HG03565 (cell line): ENCODE results near the gene ZNF140.
A peak's percentile ranks its signal among the peaks of the same experiment; 100 is the strongest.

Experiments used
- ATAC-seq: cut with Tn5 transposase; IDR thresholded peaks from one replicate; pipeline ENCODE4 v1.9.1; 2021; ENCODE audit warnings: mild to moderate bottlenecking, moderate library complexity; ENCODE audit not compliant: unreplicated experiment

The ZNF140 gene

DNA sequence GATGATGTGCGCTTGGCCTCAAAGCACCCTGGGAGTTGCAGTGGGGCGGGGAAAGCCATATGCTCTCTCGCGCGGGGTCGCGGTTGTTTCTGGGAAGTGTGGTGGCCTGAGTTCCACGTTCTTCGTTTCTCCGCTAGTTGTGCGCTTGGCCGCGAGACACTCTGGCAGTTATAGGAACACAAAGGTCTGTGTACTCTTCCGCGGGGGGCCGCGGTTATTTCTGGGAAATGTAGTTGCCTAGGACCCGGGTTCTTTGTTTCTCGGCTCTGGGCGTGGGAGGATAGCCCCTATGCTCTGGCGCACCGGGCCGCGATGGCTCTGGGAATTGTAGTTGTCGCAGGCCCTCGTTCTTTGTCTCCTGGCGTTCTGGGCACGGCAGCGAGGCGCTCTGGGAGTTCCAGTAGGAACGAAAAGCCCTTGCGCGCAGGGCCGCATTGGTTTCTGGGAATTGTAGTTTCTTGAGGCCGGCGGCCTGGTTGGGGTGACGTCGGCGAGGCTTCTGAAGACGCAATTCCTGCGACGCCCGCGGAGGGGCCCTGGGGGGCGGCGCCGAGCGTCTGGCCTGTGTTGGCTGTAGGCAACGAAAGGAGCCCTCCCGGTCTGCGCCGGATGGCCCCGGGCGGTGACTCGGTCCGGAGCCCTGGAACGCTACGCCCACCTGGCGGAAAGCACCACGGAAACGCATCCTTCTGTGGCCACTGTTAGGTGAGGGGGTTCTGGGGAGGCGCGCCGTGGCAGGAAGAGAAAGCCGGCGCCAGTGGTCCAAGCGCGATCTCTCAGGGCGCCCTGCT lies at the start of gene ZNF140:
Gene ZNF140 (plus strand): TSS at position 556 of the 791 bp plus-strand sequence. CDS start 398 bp downstream, outside the sequence.
- ATAC-seq, result peak; percentile 60

DNA sequence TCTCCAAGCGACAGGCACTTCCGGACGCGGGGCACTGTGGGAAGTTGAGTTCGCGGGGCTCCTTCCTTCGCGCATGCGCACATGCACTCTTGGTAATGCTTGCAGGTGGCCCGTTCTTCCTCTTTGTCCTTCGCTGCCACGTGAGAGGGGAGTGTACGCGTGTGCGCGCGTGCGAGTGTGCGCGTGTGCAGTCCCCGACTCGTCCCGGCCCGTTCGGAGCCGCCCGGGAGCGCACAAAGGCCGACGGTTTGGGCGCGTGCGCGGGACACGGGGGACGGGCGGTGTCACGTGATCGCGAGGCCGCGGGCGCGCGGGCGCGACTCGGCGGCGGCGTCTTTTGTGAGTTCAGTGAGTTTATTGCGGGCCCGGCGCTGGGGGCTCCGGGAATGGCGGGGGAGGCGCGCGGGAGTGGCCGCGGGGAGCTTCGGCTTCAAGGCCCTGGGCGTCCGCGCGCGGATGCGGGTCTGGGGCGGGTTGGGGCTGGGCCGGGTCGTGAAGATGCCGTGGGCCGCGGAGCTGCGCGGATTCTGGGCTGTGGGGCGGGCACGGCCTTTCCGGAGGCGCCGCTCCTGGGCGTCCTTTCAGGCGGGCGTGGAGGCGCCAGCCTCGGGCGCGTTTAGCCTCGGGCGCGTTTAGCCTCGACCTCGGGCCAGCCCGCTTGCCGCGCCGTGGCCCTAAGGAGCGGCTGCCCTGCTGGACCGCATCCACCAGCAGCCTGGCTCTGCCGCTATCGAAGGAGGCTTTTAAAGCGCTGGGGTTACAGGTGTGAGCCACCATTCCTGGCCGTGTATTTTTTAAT lies 43.3 kb upstream of the ZNF140 start, which contains the start of gene ZNF84:
Gene ZNF84 (plus strand): TSS at position 303 of the 799 bp plus-strand sequence. CDS start 3,959 bp downstream, outside the sequence.
- ATAC-seq, result peak; percentile 82

DNA sequence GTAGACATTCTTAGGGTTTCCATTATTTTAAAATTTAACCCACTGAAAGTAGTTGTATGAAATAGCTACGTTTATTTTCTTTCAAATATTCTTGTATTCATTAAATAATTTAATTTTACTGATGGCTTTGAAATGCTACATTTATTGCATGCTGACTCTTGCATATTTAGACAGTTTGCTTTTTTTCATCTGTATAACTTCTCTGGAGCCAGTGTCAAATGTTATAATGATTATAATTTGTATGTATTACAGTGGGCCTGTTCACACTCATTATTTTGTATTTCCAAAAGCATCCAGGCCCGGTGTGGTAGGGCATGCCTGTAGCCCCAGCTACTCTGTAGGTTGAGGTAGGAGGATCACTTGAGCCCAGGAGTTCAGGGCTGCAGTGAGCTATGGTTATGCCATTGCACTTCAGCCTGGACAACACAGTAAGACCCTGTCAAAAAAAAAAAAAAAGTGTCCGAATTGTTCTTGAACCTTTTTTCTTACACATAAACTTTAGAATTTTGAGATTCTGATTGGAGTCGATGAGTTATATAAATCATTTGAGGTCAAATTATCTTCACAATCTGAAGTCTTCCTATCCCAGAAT lies 42.5 kb upstream of the ZNF140 start:
- no peak for ATAC-seq

DNA sequence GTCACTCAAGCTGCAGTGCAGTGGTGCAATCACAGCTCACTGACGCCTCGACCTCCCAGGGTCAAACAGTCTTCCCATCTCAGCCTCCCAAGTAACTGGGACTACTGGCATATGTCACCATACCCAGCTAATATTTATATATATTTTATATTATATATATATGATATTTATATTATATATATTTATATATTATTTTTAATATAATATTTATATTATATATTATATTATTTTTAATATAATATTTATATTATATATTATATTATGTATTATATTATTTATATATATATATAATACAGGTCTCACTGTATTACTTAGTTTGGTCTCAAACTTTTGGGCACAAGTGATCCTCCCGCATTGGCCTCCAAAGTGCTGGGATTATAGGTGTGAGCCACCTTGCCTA lies 34.0 kb upstream of the ZNF140 start:
- ATAC-seq, result no peak

DNA sequence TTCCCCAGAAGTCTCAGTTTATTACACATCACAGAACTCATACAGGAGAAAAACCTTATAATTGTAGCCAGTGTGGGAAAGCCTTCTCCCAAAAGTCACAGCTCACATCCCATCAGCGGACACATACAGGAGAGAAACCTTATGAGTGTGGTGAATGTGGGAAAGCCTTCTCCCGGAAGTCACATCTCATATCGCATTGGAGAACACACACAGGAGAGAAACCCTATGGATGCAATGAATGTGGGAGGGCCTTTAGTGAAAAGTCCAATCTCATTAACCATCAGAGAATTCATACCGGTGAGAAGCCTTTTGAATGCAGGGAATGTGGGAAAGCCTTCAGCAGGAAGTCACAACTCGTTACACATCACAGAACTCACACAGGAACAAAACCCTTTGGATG lies 23.3 kb upstream of the ZNF140 start:
- ATAC-seq, result no peak

DNA sequence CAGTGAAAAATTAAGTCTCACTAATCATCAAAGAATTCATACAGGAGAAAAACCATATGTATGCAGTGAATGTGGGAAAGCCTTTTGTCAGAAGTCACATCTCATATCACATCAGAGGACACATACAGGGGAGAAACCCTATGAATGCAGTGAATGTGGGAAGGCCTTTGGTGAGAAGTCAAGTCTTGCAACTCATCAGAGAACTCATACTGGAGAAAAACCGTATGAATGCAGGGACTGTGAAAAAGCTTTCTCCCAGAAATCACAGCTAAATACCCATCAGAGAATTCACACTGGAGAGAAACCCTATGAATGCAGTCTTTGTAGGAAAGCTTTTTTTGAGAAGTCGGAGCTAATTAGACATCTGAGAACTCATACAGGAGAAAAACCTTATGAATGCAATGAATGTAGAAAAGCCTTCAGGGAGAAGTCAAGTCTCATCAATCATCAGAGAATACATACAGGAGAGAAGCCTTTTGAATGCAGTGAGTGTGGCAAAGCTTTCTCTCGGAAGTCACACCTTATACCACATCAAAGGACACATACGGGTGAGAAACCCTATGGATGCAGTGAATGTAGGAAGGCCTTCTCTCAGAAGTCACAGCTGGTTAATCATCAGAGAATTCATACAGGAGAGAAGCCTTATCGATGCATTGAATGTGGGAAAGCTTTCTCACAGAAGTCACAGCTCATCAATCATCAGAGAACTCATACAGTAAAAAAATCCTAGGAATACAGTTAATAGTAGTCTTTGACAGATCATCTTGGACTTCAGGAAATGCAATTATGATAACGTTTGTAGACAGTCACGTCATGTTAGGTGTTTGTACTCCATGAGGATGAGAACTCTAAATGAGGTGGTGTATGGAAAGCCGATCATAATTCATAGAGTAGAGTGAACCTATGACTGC lies 22.3 kb upstream of the ZNF140 start:
- no peak for ATAC-seq

DNA sequence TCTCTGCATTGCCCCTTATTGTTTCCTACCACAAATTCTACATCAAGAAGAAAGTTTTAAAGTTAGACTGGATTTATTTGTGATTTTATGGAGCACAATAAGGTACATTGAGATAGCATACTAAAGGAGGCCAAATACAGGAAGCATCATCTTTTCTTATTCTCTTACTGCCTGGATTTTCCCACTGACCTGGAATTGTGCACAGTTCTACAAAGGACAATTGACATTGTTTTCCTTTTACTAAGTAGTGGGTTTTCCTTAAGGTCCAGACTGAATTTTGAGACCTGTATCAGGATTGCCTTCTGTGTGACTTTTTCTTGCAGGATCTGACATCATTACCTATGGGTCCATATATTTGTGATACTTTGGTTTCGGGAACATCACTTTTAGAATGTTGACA lies 18.8 kb upstream of the ZNF140 start:
- no peak for ATAC-seq

DNA sequence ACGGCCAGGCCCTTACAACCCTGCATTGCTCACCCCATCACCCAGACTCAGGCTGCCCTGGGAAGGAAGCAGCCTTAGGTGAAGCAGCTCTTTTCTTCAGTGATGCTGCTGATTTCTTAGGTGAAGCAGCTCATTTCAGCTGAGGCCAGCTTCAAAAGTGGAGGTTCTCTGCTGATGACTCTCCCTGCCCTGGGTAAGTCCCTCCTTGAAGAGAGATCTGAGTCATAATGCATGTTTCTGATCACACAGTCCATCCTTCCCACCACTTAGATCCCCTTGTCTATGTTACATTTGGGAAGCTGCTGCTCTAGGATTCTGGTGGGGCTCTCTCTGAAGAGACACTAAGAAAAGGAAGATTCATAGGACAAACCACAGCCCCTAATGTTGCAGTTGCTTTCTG lies 17.2 kb upstream of the ZNF140 start:
- ATAC-seq, result no peak

DNA sequence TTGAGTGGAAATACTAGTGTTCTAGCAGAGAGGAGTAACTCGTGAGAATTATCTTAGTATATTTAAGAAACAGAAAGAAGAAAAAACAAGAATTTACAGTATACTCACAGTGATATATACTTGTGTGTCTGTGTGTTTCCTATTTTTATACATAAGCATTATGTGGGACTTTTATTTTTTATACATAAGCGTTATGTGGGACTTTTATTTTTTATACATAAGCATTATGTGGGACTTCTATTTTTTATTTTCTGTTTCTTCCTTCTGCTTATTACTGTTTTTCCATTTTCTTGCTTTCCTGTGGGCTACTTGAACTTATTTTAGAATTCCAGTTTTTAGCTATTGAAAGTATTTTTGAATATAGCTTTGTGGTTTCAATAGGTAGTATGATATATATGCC lies 6.9 kb upstream of the ZNF140 start:
- no peak for ATAC-seq

DNA sequence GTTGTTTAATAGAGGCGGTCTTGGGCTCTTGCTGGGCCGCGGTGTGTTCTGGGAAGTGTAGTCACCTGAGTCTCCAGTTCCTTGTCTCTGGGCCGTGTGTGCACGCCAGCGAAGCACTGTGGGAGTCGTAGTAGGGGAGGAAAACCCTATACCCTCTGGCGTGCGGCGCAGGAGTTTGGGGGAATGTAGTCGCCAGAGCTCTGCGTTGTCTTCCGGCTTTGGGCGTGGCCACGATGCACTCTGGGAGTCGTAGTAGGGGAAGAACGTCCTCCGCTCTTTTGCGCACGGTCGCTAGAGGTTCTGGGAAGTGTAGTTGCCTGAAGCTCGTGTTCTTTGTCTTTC lies 726 bp upstream of the ZNF140 start:
- peak; percentile 61 for ATAC-seq

DNA sequence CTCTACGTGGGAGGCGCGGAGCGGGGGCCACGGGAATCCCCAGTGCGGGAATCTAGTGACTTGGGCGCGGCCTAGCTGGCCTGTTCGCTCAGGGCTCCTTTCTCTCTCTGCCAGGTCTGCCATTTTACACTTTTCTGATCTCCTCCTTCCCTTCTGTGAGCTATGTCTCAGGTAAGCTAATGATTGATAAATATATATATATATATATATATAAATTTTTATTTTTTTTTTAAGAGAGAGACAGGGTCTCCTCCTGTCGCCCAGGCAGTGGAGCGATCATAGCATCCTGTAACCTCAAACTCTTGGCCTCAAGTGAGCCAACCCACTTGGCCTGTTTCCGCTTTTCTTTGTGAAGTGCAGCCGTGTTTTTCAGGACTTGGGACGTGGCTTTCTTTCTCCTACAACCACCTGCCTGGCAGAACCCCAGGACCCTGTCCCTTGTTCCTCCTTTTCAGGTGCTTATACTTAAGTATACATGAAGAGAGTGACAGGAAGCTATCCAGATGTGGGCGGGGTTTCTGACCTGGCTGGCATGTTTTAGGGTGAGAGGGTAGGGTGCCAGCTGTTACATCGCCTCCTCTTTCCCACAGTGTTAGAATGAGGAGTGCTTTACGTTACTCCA lies 547 bp downstream of the ZNF140 start:
- no peak for ATAC-seq

DNA sequence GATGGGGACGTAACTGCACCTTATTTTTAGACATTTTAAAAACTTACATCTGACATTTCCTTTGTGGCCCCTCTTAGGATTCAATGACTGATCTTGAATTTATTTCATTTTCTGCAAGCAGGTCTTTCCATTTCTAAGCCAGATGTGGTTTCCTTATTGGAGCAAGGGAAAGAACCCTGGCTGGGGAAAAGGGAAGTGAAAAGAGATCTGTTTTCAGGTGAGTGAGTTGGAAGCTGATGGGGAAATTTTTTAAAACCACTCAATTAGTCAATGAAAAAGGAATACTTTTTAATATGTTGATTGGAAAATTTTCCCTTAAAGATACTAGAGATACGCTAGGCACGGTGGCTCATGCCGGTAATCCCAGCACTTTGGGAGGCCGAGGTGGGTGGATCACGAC lies 2.6 kb downstream of the ZNF140 start:
- ATAC-seq, result no peak

DNA sequence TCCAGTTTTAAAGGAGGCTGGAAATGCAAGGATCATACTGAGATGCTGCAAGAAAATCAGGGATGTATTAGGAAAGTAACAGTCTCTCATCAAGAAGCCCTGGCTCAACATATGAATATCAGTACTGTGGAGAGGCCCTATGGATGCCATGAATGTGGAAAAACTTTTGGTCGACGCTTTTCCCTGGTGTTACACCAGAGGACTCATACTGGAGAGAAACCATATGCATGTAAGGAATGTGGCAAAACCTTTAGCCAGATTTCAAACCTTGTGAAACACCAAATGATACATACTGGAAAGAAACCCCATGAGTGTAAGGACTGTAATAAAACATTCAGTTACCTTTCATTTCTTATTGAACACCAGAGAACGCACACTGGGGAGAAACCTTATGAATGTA lies 24.9 kb downstream of the ZNF140 start:
- ATAC-seq, result no peak

DNA sequence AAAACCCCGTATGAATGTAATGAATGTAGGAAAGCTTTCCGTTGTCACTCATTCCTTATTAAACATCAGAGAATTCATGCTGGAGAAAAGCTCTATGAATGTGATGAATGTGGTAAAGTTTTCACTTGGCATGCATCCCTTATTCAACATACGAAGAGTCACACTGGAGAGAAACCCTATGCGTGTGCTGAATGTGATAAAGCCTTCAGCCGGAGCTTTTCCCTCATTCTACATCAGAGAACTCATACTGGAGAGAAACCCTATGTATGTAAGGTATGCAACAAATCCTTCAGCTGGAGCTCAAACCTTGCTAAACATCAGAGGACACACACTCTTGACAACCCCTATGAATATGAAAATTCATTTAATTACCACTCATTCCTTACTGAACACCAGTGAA lies 25.5 kb downstream of the ZNF140 start:
- ATAC-seq, result no peak

DNA sequence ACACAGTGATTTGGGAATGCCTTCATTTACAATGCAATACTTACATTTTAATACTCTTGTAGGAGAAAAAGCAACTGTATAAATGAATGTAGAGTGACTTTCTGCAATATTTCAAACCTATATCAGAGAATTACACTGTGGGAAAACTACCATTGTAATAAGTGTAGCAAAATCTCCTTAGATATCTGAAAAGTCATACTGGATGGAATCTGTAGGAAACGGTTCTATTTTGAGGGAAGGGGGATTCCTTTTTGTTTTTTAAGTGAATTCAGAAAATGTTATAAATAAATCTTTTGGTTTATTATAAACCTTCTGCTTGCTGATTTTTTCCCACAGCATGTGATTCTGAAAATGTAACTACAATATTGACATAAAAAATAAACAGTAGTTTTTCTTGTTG lies 26.4 kb downstream of the ZNF140 start:
- ATAC-seq, result no peak

DNA sequence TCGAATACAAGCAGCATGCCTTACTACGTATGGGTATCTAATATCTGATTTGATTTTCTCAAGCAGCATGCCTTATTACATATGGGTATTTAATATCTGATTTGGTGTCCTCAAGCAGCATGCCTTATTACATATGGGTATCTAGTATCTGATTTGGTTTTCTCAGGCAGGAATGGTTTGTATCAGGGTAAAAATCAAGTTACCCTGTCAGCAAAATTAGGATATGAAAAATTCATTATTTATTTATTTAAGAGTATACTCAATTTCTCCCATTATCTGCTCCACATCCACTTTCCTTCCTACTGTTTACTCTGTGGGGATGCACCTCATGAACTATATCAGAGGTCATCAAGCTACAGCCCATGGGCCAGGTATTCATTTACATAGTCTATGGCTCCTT lies 27.4 kb downstream of the ZNF140 start:
- ATAC-seq, result no peak

DNA sequence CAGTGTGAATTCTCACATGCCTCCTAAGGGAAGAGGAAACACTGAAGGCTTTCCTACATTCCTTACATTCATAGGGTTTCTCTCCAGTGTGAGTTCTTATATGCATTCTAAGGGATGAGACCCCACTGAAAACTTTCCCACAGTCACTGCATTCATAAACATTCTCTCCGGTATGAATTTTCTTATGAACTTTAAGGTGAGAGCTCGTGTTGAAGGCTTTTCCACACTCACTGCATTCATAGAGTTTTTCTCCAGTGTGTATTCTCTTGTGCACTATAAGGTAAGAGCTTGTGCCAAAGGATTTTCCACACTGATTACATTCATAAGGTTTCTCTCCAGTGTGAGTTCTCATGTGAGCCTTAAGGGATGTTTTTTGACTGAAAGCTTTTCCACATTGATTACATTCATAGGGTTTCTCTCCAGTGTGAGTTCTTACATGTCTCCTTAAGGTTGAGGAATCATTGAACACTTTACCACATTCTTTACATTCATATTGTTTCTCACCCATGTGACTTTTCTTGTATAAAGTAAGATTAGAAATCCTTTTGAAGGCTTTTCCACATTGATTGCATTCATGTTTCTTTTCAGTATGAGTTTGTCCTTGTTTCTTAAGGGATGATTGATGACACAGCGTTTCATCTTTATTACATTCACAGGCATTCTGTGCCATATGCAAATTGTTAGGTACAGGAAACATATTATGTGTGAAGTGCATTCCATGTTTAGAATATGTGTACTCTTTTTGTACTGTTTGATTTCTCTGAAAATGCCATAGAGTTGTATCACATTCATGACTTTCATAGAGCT lies 39.9 kb downstream of the ZNF140 start:
- ATAC-seq, result no peak

DNA sequence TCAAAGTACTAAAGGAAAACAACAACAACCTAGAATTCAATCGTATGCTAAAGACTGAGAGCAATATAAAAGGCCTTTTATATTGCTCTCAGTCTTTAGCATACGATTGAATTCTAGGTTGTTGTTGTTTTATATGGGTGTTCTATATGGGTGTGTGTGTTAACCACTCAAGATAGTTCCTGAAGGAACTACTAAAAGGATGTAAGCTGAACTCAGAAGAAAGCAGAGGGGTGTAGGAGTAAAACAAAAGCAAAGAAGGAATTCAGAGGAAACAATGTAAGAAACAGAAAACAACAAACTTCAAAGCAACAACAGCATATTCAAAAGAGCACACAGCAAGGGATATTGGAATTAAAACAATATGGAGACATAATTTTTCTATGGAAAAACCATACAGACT lies 44.0 kb downstream of the ZNF140 start:
- no peak for ATAC-seq

DNA sequence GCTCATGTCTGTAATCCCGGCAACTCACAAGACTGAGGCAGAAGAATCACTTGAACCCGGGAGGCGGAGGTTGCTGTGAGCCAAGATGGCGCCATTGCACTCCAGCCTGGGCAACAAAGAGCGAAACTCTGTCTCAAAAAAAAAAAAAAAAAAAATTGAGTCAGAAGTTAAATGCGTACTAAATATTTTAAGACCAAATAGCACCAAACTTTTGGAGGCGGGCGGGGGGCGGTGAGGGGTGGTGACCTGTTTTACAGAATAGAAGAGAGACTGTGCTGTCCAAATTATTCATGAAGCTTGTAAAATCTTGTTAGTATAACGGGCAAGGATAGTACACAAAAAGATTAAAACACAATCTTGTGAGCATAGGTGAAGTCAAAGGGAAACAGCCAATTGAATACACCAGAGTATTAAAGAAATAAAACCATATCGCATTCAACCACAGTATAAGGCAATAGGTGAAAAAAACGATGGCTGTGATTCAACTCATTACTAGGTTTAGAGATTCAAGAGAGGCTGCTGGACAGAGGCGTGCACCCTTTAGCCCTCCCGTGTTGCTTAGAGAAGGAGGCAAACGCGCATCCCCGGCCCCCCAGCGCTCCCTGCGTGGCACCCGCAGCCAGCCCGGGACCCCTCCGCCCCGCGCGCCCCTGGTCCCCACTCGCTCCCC lies 48.8 kb downstream of the ZNF140 start:
- ATAC-seq, result peak; percentile 2
